ENCODE measurements around the gene ZSWIM9.

DNA sequence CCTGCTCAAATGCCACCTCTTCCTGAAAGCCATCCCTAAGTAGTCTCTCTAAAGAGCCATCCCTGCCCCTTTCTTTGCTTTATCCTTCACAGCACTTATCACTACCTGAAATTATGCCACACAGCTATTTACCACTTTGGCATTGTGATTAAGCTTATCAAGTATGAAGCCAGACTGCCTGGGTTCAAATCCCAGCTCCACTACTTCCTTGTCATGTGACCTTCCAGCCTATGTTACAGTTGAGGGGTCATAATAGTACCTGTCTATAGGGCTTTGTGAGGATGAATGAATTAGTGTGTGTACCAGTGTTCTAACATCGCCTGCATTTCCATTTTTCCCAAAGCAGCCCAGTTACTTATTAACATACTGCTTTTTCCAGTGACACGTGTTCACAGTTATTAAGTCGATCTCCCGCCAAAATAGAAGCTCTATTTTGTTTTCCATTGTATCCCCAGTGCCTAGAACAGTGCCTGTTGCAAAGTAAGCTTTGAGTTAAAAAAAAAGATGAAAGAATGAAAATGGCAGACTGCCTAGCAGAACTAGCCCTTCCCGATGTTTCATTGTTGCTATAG lies 32.8 kb downstream of the ZSWIM9 start:
- TF ChIP-seq, protein P1, sequence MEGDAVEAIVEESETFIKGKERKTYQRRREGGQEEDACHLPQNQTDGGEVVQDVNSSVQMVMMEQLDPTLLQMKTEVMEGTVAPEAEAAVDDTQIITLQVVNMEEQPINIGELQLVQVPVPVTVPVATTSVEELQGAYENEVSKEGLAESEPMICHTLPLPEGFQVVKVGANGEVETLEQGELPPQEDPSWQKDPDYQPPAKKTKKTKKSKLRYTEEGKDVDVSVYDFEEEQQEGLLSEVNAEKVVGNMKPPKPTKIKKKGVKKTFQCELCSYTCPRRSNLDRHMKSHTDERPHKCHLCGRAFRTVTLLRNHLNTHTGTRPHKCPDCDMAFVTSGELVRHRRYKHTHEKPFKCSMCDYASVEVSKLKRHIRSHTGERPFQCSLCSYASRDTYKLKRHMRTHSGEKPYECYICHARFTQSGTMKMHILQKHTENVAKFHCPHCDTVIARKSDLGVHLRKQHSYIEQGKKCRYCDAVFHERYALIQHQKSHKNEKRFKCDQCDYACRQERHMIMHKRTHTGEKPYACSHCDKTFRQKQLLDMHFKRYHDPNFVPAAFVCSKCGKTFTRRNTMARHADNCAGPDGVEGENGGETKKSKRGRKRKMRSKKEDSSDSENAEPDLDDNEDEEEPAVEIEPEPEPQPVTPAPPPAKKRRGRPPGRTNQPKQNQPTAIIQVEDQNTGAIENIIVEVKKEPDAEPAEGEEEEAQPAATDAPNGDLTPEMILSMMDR (IDR thresholded peaks at IDR 0.05; ENCODE audit: borderline replicate concordance, extremely low read depth, low read length, poor library complexity, severe bottlenecking), result no peak
- no peak for TF ChIP-seq EZH2 (IDR thresholded peaks at IDR 0.05; ENCODE audit: borderline replicate concordance, low read depth, low read length, severe bottlenecking)
